HG02798 (cell line): ENCODE results near the gene CIDEB.
"Not testable (repeated sequence)": the region's sequence is repeated elsewhere in the genome, so short reads cannot be mapped to it uniquely, and the experiment has no call there.

ENCODE experiments used
- ATAC-seq: cut with Tn5 transposase; IDR thresholded peaks from one replicate; pipeline ENCODE4 v1.9.1; 2021; ENCODE audit warnings: mild to moderate bottlenecking; ENCODE audit not compliant: unreplicated experiment, poor library complexity

Gene CIDEB

GRCh38 chr14:24307575-24308341 lies at the start of gene CIDEB:
Gene CIDEB (minus strand): TSS chr14:24307977. CDS start chr14:24307858, 119 bp downstream.
- ATAC-seq, result no peak

GRCh38 chr14:24356208-24356607 lies 48.4 kb upstream of the CIDEB start:
- ATAC-seq, result no peak

GRCh38 chr14:24355009-24355408 lies 47.2 kb upstream of the CIDEB start:
- no peak for ATAC-seq

- ATAC-seq, result not testable (repeated sequence)
Observed at GRCh38 chr14:24354482-24354825, 46.7 kb upstream of the CIDEB start.

GRCh38 chr14:24353559-24354481 lies 46.0 kb upstream of the CIDEB start:
- ATAC-seq, result no peak

GRCh38 chr14:24351517-24351916 lies 43.7 kb upstream of the CIDEB start:
- ATAC-seq, result no peak

- ATAC-seq, result no peak
Observed at GRCh38 chr14:24349742-24350141, 42.0 kb upstream of the CIDEB start.

- no peak for ATAC-seq
Observed at GRCh38 chr14:24348186-24348585, 40.4 kb upstream of the CIDEB start.

GRCh38 chr14:24347134-24347533 lies 39.4 kb upstream of the CIDEB start:
- no peak for ATAC-seq

GRCh38 chr14:24343795-24344660 lies 36.3 kb upstream of the CIDEB start:
- no peak for ATAC-seq

GRCh38 chr14:24342889-24343288 lies 35.1 kb upstream of the CIDEB start:
- ATAC-seq, result no peak

- ATAC-seq, result no peak
Observed at GRCh38 chr14:24340606-24341005, 32.8 kb upstream of the CIDEB start.

GRCh38 chr14:24339284-24340151 lies 31.7 kb upstream of the CIDEB start, which contains the start of gene RIPK3:
Gene RIPK3 (minus strand): TSS chr14:24339991. CDS start chr14:24339826, 165 bp downstream.
- peak; percentile 80 for ATAC-seq

GRCh38 chr14:24338843-24339242 lies 31.1 kb upstream of the CIDEB start:
- ATAC-seq, result no peak

GRCh38 chr14:24337824-24338175 lies 30.0 kb upstream of the CIDEB start:
- ATAC-seq, result no peak

GRCh38 chr14:24337144-24337823 lies 29.5 kb upstream of the CIDEB start:
- no peak for ATAC-seq

- no peak for ATAC-seq
Observed at GRCh38 chr14:24335461-24336171, 27.8 kb upstream of the CIDEB start.
